K562 (cell line): ENCODE results near the gene PUSL1. TPM values are rescaled to one million over a fixed set of nuclear protein-coding genes. Genes with fewer than 3 reads are reported as not detected.

Source experiments
- BRF2 ChIP-seq: IDR thresholded peaks from 3 replicates; pipeline ENCODE4 v1.6.1; 2011; ENCODE audit warnings: borderline replicate concordance, mild to moderate bottlenecking; ENCODE audit not compliant: insufficient read length, insufficient read depth
- HLTF ChIP-seq: fragments of 450-650 bp; IDR thresholded peaks from 2 replicates; pipeline ENCODE4 v1.6.1; 2016
- L3MBTL2 ChIP-seq: fragments of 450-650 bp; IDR thresholded peaks from 2 replicates; pipeline ENCODE4 v1.6.1; 2016; ENCODE audit warnings: mild to moderate bottlenecking, moderate library complexity
- MBD1 ChIP-seq: fragments of 250-450 bp; sonication (Bioruptor Pico); IDR thresholded peaks from 2 replicates; pipeline ENCODE4 v1.8.0; 2022; ENCODE audit warnings: inconsistent platforms
- MNT ChIP-seq, 2 experiments: fragments of 450-650 bp; conservative IDR thresholded peaks; 2 replicates each; pipeline ENCODE4 v1.6.1; 2017; ENCODE audit warnings: mild to moderate bottlenecking in 2 of 2, moderate library complexity in 2 of 2
- NCOA4 ChIP-seq: fragments of 450-650 bp; IDR thresholded peaks from 2 replicates; pipeline ENCODE4 v1.6.1; 2018; ENCODE audit warnings: mild to moderate bottlenecking; ENCODE audit not compliant: partially characterized antibody
- POLR2A ChIP-seq: fragments of 450-650 bp; conservative IDR thresholded peaks from 2 replicates; pipeline ENCODE4 v1.6.1; 2016
- RHOXF2B ChIP-seq: fragments of 250-450 bp; sonication (Bioruptor Pico); conservative IDR thresholded peaks from 2 replicates; pipeline ENCODE4 v1.5.1; 2021
- ZBTB43 ChIP-seq: sonication (generic); formaldehyde crosslinking; IDR thresholded peaks from 2 replicates; pipeline ENCODE4 v1.8.0; 2023; ENCODE audit warnings: mild to moderate bottlenecking, missing genetic modification reagents
- ZEB2 ChIP-seq: fragments of 450-650 bp; IDR thresholded peaks from 2 replicates; pipeline ENCODE4 v1.6.1; 2016
- ZNF277 ChIP-seq: fragments of 250-450 bp; sonication (Bioruptor Pico); IDR thresholded peaks from 2 replicates; pipeline ENCODE4 v1.8.0; 2022; ENCODE audit warnings: inconsistent platforms, mild to moderate bottlenecking, moderate library complexity, borderline replicate concordance
- ZNF609 ChIP-seq: sonication (generic); formaldehyde crosslinking; IDR thresholded peaks from 2 replicates; pipeline ENCODE4 v1.8.1; 2023; ENCODE audit warnings: missing genetic modification reagents, mild to moderate bottlenecking, borderline replicate concordance
- ZNF766 ChIP-seq: fragments of 200-800 bp; sonication (Bioruptor generic); conservative IDR thresholded peaks from 2 replicates; pipeline ENCODE4 v1.6.1; 2016; ENCODE audit warnings: missing genetic modification characterization, missing compliant biosample characterization
- polyA plus RNA-seq, 8 experiments: library from polyadenylated mRNA; depleted of rRNA in 4 of 8; stranded (reverse) in 5 of 8; unstranded in 3 of 8; fragments of >200 nt; fragmentation: Nextera tagmentation in 2 of 8; fragmentation: Illumina TruSeq in 1 of 8; extraction: Ambion mirVana in 2 of 8; extraction: Trizol in 1 of 8; gene quantifications; 2 replicates each; pipeline versions ENCODE4 v1.2.1 to v1.2.3, GENCODE V29; 2011 to 2014; ENCODE audit warnings: inconsistent platforms in 1 of 8, missing spikeins in 1 of 8
- total RNA-seq, 7 experiments: library from RNA; depleted of rRNA in 6 of 7; stranded (reverse); fragments of >200 nt in 6 of 7; fragmentation: Illumina TruSeq in 2 of 7; extraction: Trizol in 2 of 7; gene quantifications; 2 replicates each; pipeline versions ENCODE4 v1.2.1 to v1.2.3, GENCODE V29; 2011 to 2021; ENCODE audit warnings: low replicate concordance in 1 of 7

Gene PUSL1
- total and polyA plus RNA-seq, 9 of the 15 experiments (the other 6 are each of a cell fraction or from before 2014, with no cell fraction given) = 0.62 to 86.9 (median 13.6) TPM

GRCh38 chr1:1347663-1348419 lies 39.4 kb downstream of the PUSL1 start (continued):
- TF ChIP-seq MBD1 = no peak
- TF ChIP-seq MNT (conservative IDR thresholded peaks at IDR 0.05) = peak in 1 of 2 experiments; percentile 87
- no peak for TF ChIP-seq ZBTB43 (CRISPR knock-in tag)
- TF ChIP-seq ZNF766 (CRISPR knock-in tag) = no peak
- no peak for TF ChIP-seq ZNF609 (CRISPR knock-in tag)
- TF ChIP-seq HLTF = no peak
- peak; percentile 70 for TF ChIP-seq L3MBTL2
- no peak for TF ChIP-seq NCOA4
- TF ChIP-seq RHOXF2B (CRISPR knock-in tag) = no peak
- peak; percentile 50 for TF ChIP-seq POLR2A
- TF ChIP-seq BRF2 = no peak
- no peak for TF ChIP-seq ZEB2
- TF ChIP-seq ZNF277 (CRISPR knock-in tag) = no peak
